Esophagus muscularis mucosa (tissue), 4 donors: ENCODE data around the gene GGCX.
A peak's percentile ranks its signal among the peaks of the same experiment; 100 is the strongest.

ENCODE experiments used
- CTCF ChIP-seq, 3 experiments: fragments of 200-600 bp in 2 of 3; fragments of 450-650 bp in 1 of 3; sonication (generic) in 2 of 3; IDR thresholded peaks; one replicate each; pipeline ENCODE4 v1.5.1; 2017 to 2019; ENCODE audit warnings: antibody characterized with exemption in 3 of 3, mild to moderate bottlenecking in 2 of 3, moderate library complexity in 1 of 3
- EP300 ChIP-seq: sonication (generic); formaldehyde crosslinking; IDR thresholded peaks from one replicate; pipeline ENCODE4 v1.6.1; 2017; ENCODE audit warnings: antibody characterized with exemption
- POLR2A ChIP-seq: fragments of 450-650 bp; IDR thresholded peaks from one replicate; pipeline ENCODE4 v1.6.1; 2017; ENCODE audit warnings: antibody characterized with exemption, moderate library complexity, mild to moderate bottlenecking, low read depth
- POLR2AphosphoS5 ChIP-seq, 2 donors: sonication (generic); formaldehyde crosslinking; IDR thresholded peaks; one replicate each; pipeline ENCODE4 v1.6.1; 2017; ENCODE audit warnings: antibody characterized with exemption in 2 of 2

- TF ChIP-seq POLR2A, result no peak
- peak; percentile 88 to 92 (median 92) for TF ChIP-seq CTCF (IDR thresholded peaks at IDR 0.05)
- peak; percentile 18 to 50 for TF ChIP-seq POLR2AphosphoS5 (IDR thresholded peaks at IDR 0.05)
- TF ChIP-seq EP300, result no peak
Measured at GRCh38 chr2:85551698-85552678, 9.3 kb downstream of the GGCX start.
